H54 (cell line): ENCODE results near the gene USP25.

Source experiments
- DNase-seq: peaks from one replicate; pipeline ENCODE4 v3.0.0; 2011; ENCODE audit warnings: low spot score, mixed read lengths; ENCODE audit not compliant: insufficient read length
- FAIRE-seq: peaks from 3 replicates; lab custom pipeline; 2011; peaks lifted over from hg19 to GRCh38; lab: Jason Lieb, UNC
- POLR2A ChIP-seq: IDR thresholded peaks from 2 replicates; pipeline ENCODE4 v1.6.1; 2011; ENCODE audit warnings: low read depth, mild to moderate bottlenecking, low read length

USP25 gene

DNA sequence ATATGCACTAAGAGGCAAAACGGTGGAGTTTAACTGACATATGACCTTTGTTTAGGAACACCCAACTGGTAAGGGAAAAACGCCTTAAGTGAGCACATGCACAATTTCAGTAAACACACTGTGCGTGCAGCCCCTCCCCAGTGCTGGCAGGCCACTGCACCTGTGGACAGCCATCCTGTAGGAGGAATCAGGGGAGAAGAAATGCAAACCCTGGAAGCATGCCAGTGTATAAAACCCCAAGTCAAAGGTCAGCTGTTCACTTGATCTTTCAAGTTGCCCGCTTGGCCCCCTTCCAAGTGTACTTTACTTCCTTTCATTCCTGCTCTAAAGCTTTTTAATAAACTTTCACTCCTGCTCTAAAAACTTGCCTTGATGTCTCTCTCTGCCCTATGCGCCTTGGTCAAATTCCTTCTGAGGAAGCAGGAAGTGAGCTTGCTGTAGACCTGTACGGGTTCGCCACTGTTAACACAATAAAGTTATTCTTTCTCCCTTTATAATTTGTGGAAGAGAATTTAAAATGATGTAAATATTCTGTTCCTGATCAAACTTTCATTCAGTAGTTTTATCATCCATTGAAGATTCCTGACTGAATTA is 31.8 kb downstream of the USP25 start:
- FAIRE-seq (no peak), DNase-seq (no peak)
- TF ChIP-seq POLR2A = no peak

GRCh38 chr21:15763359-15763758 is 33.6 kb downstream of the USP25 start:
- DNase-seq (no peak), FAIRE-seq (no peak)
- TF ChIP-seq POLR2A = no peak

DNA sequence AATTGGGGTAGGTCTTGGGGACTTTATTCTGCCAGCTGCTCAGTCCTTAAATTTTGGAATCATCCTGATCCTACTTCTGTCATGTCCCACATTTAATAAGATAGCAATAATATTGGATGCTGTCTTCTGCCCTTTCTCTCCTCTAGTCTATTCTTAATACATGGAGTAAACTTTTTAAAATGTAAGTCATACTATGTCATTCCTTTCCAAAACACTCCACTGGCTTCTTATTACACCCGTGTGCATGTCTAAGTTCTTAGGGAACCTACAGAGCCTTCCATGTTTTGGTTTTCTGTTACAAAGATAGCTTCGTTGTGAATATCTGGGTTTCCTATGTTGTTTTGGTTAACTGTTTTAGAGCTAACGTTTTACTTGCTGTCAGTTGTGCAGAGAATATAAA is 35.1 kb downstream of the USP25 start:
- no peak for TF ChIP-seq POLR2A
- no peak for FAIRE-seq
- DNase-seq = no peak

GRCh38 chr21:15766952-15767603 is 37.3 kb downstream of the USP25 start:
- TF ChIP-seq POLR2A = no peak
- DNase-seq (no peak), FAIRE-seq (peak; percentile 85)

DNA sequence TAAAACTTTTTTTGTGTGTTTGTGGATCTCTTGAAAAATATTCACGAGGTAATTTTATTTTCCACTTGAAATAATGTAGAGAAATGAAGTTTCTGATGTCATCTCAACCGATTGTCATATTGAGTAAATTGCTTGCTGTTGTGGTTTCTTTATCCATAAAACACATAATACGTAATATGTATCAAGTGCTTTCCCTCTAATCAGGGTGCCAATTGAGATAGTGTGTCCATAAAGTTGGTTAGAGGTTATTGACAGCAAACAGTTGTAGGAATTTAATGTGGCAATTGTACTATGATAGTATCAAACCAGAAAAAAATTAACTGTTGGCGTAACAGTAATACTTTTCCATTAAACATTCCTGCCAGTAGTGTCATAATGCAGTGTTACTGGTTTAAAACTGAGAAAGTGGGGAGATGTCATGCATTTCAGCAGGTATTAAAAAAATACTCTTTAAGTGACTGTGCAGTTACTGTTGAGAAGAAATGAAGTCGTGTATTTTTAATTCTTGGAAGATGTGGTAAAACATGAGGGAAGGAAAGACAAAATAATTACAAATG is 38.3 kb downstream of the USP25 start:
- TF ChIP-seq POLR2A = no peak
- DNase-seq (no peak), FAIRE-seq (peak; percentile 45)

- FAIRE-seq = no peak
These were observed 39.1 kb downstream of the USP25 start for GRCh38 chr21:15768853-15769252.

DNA sequence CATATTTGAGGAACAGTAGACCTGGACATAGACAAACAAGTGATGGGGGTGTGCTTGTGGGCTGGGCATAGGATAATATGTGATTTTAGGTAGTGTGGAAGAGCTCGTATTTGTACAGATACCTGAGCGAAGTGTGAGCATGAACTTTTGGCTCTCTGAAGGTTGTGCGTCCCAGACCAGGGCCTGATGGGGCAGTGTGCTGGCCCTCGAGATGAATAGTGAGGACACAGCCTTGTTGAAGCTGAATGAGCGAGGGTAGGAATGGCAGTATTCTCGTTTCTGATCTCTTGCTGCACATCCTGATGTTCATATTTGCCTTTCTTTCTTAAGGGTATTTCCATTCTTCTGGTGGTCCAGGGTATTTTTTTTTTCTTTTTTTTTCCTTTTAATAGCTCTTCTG is 41.5 kb downstream of the USP25 start:
- DNase-seq (no peak), FAIRE-seq (peak; percentile 15)
- no peak for TF ChIP-seq POLR2A

More at GRCh38 chr21:15768853-15769252, 39.1 kb downstream of the USP25 start:
- DNase-seq = no peak
- TF ChIP-seq POLR2A = no peak

- peak; percentile 15 for FAIRE-seq
- no peak for DNase-seq
- no peak for TF ChIP-seq POLR2A
These were observed 42.9 kb downstream of the USP25 start for GRCh38 chr21:15772654-15773053.

DNA sequence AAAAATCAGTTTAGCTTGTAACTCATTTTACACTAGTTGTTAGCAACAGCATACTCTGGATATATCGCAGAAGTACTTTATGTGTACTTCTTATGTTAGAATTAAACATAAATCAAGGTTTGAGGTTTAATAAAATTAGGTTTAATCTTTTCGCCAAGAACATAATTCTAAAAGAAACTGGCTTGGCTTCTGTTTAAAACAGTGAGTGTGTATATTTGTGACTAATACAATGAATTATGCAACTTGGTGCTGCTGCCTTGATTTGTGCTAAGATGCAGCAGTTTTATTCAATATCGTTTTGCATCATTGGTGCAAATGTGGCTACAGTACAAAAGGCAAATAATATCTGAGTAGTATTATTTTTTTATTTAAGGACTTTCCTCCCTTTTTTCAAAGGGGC is 44.8 kb downstream of the USP25 start:
- FAIRE-seq = peak; percentile 80
- DNase-seq = no peak
- TF ChIP-seq POLR2A = no peak

DNA sequence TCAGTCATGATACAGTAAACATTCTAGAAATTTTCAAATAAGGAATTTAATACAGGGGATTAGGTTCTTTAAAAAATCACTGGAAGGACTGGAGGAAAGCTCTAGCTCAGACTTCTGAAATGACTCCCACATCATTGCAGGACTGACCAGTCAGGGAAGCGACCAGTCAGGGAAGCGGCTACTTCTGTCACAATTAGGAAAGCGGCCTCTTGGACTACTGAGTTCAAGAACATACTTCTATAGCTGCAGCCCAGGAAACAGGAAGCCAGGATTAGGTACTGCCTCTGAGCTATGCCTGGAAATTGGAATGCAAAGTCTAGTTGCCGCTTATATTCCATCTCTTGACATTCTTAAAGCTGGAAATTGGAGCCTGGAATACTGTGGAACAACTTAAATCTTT is 45.5 kb downstream of the USP25 start:
- FAIRE-seq = peak; percentile 55
- no peak for DNase-seq
- TF ChIP-seq POLR2A = no peak

DNA sequence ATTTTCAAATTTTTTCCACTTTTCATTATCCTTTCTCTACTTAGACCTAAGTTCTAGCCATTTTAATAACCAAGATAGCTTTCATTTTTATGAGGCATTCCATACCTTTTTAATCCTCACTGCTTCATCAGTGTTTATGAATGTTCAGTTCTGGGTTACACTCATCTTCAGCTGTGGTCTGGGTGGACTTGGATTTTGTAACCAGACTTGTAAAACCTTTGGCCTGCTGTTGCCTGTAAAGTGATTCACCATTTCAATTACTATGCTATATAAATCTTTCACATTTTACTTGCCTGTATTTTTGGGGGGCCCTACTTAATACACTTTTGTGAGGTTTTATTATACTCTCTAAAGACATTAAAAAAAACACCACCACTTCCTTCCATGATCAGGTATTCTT is 46.2 kb downstream of the USP25 start:
- no peak for TF ChIP-seq POLR2A
- peak; percentile 93 for FAIRE-seq

GRCh38 chr21:15776818-15777217 is 47.0 kb downstream of the USP25 start:
- no peak for TF ChIP-seq POLR2A
- DNase-seq = no peak
- no peak for FAIRE-seq

More for the DNA sequence above, 46.2 kb downstream of the USP25 start:
- DNase-seq = peak; percentile 23

DNA sequence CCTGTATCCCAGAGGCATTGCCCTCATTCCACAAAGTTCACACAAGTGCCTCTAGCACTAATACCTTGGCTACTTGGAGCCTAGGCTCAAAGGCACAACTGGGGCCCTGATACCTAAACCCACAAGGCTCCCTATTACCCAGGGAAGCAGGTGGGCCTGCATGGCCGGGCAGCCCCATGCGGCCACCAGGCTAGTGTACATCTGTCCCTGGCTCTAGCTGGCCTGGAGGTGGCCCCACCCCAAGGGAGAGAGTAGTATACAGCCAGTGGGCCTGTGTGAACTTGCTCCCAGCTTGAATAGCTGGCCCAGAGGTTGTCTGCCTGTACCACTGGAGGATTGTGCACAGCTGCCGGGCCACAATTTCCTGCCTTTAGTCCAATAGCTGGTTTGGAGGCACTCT is 52.2 kb downstream of the USP25 start:
- no peak for FAIRE-seq

DNA sequence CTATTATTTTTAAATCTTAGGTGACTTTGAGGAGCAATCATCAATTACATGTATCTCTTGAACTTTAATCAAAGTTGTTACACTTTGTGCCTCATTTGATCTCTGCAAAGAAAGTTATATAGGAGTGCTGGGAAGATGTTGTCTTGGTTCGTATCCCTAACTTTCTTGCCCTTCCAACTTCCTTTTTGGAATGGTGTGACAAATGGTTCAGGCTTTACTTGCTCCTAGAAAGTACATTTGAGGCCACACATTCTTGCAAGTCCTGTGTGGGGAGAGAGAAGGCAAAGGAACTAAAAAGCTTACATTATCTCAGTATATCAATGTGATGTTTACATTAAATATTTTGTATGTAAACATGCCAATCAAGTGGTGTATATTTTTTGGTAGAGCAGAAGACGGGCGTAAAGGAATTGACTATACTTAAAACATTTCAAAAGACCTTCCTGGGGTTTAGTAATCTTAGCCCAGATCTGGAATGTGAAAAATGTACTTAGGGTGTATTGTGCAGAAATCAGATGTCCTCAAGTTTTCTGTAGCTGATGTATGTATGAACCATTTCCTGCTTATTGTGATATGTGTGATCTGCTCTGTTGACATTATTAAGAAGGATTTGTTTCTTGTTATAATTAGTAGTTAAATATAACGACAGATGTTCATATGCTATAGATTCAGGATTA is 59.2 kb downstream of the USP25 start:
- FAIRE-seq = no peak
- no peak for DNase-seq
- no peak for TF ChIP-seq POLR2A

More for the DNA sequence above, 52.2 kb downstream of the USP25 start:
- TF ChIP-seq POLR2A = no peak
- DNase-seq = no peak
